NT2/D1 (cell line): ENCODE measurements around the gene MYZAP.

Experiments used
- SUZ12 ChIP-seq: IDR thresholded peaks from 2 replicates; pipeline ENCODE4 v1.6.1; 2011; ENCODE audit not compliant: insufficient read length, insufficient read depth; ENCODE audit errors: extremely low read depth
- YY1 ChIP-seq: IDR thresholded peaks from 2 replicates; pipeline ENCODE4 v1.6.1; 2011; ENCODE audit not compliant: insufficient read length, insufficient read depth

GRCh38 chr15:57553526-57553925 is 38.2 kb upstream of the MYZAP start:
- TF ChIP-seq SUZ12: no peak
- no peak for TF ChIP-seq YY1
